ENCODE results near the gene EXOC4.

- TF ChIP-seq, protein P1, sequence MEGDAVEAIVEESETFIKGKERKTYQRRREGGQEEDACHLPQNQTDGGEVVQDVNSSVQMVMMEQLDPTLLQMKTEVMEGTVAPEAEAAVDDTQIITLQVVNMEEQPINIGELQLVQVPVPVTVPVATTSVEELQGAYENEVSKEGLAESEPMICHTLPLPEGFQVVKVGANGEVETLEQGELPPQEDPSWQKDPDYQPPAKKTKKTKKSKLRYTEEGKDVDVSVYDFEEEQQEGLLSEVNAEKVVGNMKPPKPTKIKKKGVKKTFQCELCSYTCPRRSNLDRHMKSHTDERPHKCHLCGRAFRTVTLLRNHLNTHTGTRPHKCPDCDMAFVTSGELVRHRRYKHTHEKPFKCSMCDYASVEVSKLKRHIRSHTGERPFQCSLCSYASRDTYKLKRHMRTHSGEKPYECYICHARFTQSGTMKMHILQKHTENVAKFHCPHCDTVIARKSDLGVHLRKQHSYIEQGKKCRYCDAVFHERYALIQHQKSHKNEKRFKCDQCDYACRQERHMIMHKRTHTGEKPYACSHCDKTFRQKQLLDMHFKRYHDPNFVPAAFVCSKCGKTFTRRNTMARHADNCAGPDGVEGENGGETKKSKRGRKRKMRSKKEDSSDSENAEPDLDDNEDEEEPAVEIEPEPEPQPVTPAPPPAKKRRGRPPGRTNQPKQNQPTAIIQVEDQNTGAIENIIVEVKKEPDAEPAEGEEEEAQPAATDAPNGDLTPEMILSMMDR (IDR thresholded peaks at IDR 0.05): no peak
- TF ChIP-seq POLR2A (IDR thresholded peaks at IDR 0.05) (no peak), EP300 (IDR thresholded peaks at IDR 0.05) (no peak)
Measured at GRCh38 chr7:133885213-133885612, 632.3 kb downstream of the EXOC4 start.
